Neural cell (in vitro differentiated cells): Measurements from ENCODE around the gene GRIN1. TPM values are rescaled to one million over a fixed set of nuclear protein-coding genes. Genes with fewer than 3 reads are reported as not detected.

Source experiments
- H2AFZ ChIP-seq: fragments of 200-600, 300-800 bp; sonication (generic), shearing (Covaris generic); 2 replicates; pipeline ENCODE4 v1.6.0; 2014; ENCODE audit warnings: low read depth, mild to moderate bottlenecking, antibody characterized with exemption, low read length, moderate library complexity
- H3F3A ChIP-seq: fragments of 200-600 bp; shearing (Covaris generic); 2 replicates; pipeline ENCODE4 v1.6.1; 2016; ENCODE audit warnings: mild to moderate bottlenecking, moderate library complexity, mixed read lengths, antibody characterized with exemption, low read length; ENCODE audit not compliant: insufficient read depth, poor library complexity, severe bottlenecking
- H3K27ac ChIP-seq: fragments of 200-600, 300-800 bp; sonication (generic), shearing (Covaris generic); 2 replicates; pipeline ENCODE4 v1.5.1; 2014; ENCODE audit warnings: mild to moderate bottlenecking, low read length, moderate library complexity
- H3K27me3 ChIP-seq: fragments of 300-800, 200-600 bp; sonication (generic), shearing (Covaris generic); 2 replicates; pipeline ENCODE4 v1.6.0; 2014; ENCODE audit warnings: mild to moderate bottlenecking, low read depth, low read length, moderate library complexity; ENCODE audit not compliant: insufficient read depth
- H3K36me3 ChIP-seq: fragments of 300-800, 200-600 bp; sonication (generic), shearing (Covaris generic); 2 replicates; pipeline ENCODE4 v1.5.1; 2014; ENCODE audit warnings: mild to moderate bottlenecking, antibody characterized with exemption, low read length, moderate library complexity; ENCODE audit not compliant: insufficient read depth
- H3K4me2 ChIP-seq: fragments of 300-800, 200-600 bp; sonication (generic), shearing (Covaris generic); 2 replicates; pipeline ENCODE4 v1.6.0; 2014; ENCODE audit warnings: mild to moderate bottlenecking, low read length
- H3K4me3 ChIP-seq: fragments of 300-800, 200-600 bp; sonication (generic), shearing (Covaris generic); 2 replicates; pipeline ENCODE4 v1.5.1; 2014; ENCODE audit warnings: mild to moderate bottlenecking, low read length, moderate library complexity
- H3K79me2 ChIP-seq: fragments of 200-600 bp; shearing (Covaris generic); replicated peaks from 2 replicates; pipeline ENCODE4 v1.6.0; 2014; ENCODE audit warnings: mild to moderate bottlenecking, low read length, moderate library complexity; ENCODE audit not compliant: insufficient read depth
- H3K9ac ChIP-seq: fragments of 300-800, 200-600 bp; sonication (generic), shearing (Covaris generic); 2 replicates; pipeline ENCODE4 v1.6.1; 2016; ENCODE audit warnings: mild to moderate bottlenecking, low read length, mixed read lengths
- H3K9me2 ChIP-seq: fragments of 200-600 bp; shearing (Covaris generic); 2 replicates; pipeline ENCODE4 v1.6.1; 2016; ENCODE audit warnings: mild to moderate bottlenecking, low read length, mixed read lengths; ENCODE audit not compliant: insufficient read depth
- H3K9me3 ChIP-seq: fragments of 200-600, 300-800 bp; sonication (generic), shearing (Covaris generic); 2 replicates; pipeline ENCODE4 v1.6.1; 2016; ENCODE audit warnings: mild to moderate bottlenecking, mixed run types, low read length, moderate library complexity, mixed read lengths
- H4K20me1 ChIP-seq: fragments of 200-600 bp; shearing (Covaris generic); 2 replicates; pipeline ENCODE4 v1.6.1; 2016; ENCODE audit warnings: mild to moderate bottlenecking, mixed run types; ENCODE audit not compliant: insufficient read depth
- CTCF ChIP-seq: fragments of 450-650 bp; IDR thresholded peaks from 2 replicates; pipeline ENCODE4 v1.5.1; 2014; ENCODE audit warnings: antibody characterized with exemption, mild to moderate bottlenecking, moderate library complexity; ENCODE audit not compliant: poor library complexity, severe bottlenecking
- EP300 ChIP-seq: fragments of 450-650 bp; conservative IDR thresholded peaks from 2 replicates; pipeline ENCODE4 v1.6.1; 2014; ENCODE audit warnings: antibody characterized with exemption, mild to moderate bottlenecking, moderate library complexity; ENCODE audit not compliant: poor library complexity, severe bottlenecking
- EZH2 ChIP-seq: fragments of 200-600, 300-800 bp; shearing (Covaris generic), sonication (generic); IDR thresholded peaks from 2 replicates; pipeline ENCODE4 v1.6.1; 2014; ENCODE audit warnings: antibody characterized with exemption, low read length, borderline replicate concordance, mild to moderate bottlenecking; ENCODE audit not compliant: insufficient read depth, poor library complexity, severe bottlenecking
- MXI1 ChIP-seq: fragments of 450-650 bp; conservative IDR thresholded peaks from 2 replicates; pipeline ENCODE4 v1.6.1; 2014; ENCODE audit warnings: antibody characterized with exemption, mild to moderate bottlenecking; ENCODE audit not compliant: poor library complexity, severe bottlenecking
- POLR2AphosphoS5 ChIP-seq: IDR thresholded peaks from 2 replicates; pipeline ENCODE4 v1.6.1; 2012
- RAD21 ChIP-seq: fragments of 450-650 bp; conservative IDR thresholded peaks from 2 replicates; pipeline ENCODE4 v1.6.1; 2014; ENCODE audit warnings: antibody characterized with exemption, mild to moderate bottlenecking, moderate library complexity
- REST ChIP-seq: IDR thresholded peaks from 2 replicates; pipeline ENCODE4 v1.6.1; 2012; ENCODE audit warnings: borderline replicate concordance
- SMC3 ChIP-seq: fragments of 450-650 bp; conservative IDR thresholded peaks from 2 replicates; pipeline ENCODE4 v1.6.1; 2014; ENCODE audit warnings: antibody characterized with exemption, mild to moderate bottlenecking, moderate library complexity; ENCODE audit not compliant: poor library complexity
- TAF1 ChIP-seq: IDR thresholded peaks from 2 replicates; pipeline ENCODE4 v1.6.1; 2012; ENCODE audit warnings: low read depth
- polyA plus RNA-seq: library from polyadenylated mRNA; depleted of rRNA; stranded (reverse); fragments of >200 nt; gene quantifications from 2 replicates; pipeline ENCODE4 v1.2.3, GENCODE V29; 2014

Gene GRIN1
- polyA plus RNA-seq, 1 donor from 2014 or later, result 0.58 TPM

GRCh38 chr9:137145731-137146526, 7.0 kb downstream of the GRIN1 start:
- no peaks in the 10 kb centered on the region for H3K36me3 ChIP-seq
- H3K27ac ChIP-seq, result no peak overlapping the region
- H3K4me3 ChIP-seq, result no peak overlapping the region
- H3K9ac ChIP-seq, result no peak overlapping the region
- no peaks in the 10 kb centered on the region for H3K9me2 ChIP-seq
- H3K4me2 ChIP-seq, result no peak overlapping the region
- no peaks in the 10 kb centered on the region for H3K9me3 ChIP-seq
- TF ChIP-seq TAF1 (no peak), SMC3 (no peak), POLR2AphosphoS5 (no peak), CTCF (no peak), RAD21 (no peak), MXI1 (no peak), EP300 (no peak), REST (no peak), EZH2 (no peak)
- H2AFZ ChIP-seq, result no peak overlapping the region
- H4K20me1 ChIP-seq, result no peaks in the 10 kb centered on the region
- H3F3A ChIP-seq, result no peaks in the 10 kb centered on the region
- peaks cover 32% of the 10 kb centered on the region for H3K27me3 ChIP-seq
- H3K79me2 ChIP-seq, result no peaks in the 10 kb centered on the region

GRCh38 chr9:137146527-137146918, 7.6 kb downstream of the GRIN1 start:
- Histone ChIP-seq H3K27me3 (peaks cover 26% of the 10 kb centered on the region), H4K20me1 (no peaks in the 10 kb centered on the region), H3K36me3 (no peaks in the 10 kb centered on the region), H3K4me3 (no peak overlapping the region), H2AFZ (no peak overlapping the region), H3K79me2 (no peaks in the 10 kb centered on the region), H3K9ac (no peak overlapping the region), H3F3A (no peaks in the 10 kb centered on the region), H3K27ac (no peak overlapping the region), H3K9me3 (no peaks in the 10 kb centered on the region), H3K4me2 (no peak overlapping the region), H3K9me2 (no peaks in the 10 kb centered on the region)
- no peak for TF ChIP-seq TAF1
- TF ChIP-seq REST, result no peak
- TF ChIP-seq EZH2, result no peak
- TF ChIP-seq MXI1, result no peak
- TF ChIP-seq EP300, result no peak
- no peak for TF ChIP-seq CTCF
- TF ChIP-seq RAD21, result no peak
- no peak for TF ChIP-seq SMC3
- TF ChIP-seq POLR2AphosphoS5, result no peak
